ENCODE data around the gene LARP4B.

DNA sequence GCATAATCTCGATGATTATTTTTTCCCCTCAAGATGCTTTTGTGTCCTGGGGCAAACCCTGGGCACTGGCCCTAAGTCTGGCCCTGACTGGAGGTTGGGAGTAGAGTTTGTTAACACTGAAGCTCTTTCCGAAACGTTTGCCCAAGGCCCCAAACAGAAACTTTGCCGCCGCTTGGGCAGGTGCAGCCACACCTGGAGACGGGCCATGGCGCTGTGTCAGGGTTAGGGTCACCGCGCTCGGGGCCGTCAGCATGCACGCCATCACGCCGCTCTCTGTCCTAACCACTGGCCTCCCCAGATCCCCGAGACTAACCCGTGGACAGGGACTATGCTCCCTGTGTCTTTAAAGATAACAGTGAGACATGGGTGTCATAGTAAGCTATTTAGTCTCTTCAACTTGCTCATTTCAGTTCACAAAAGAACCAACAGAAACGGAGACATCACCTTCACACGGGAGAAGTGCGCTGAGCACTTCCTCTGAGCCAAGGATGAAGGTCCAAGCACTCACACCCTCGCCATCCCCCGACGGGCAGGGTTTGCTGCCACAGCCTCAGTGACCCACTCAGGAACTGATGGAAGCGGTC lies 156.8 kb downstream of the LARP4B start:
- no peak for TF ChIP-seq EZH2 (IDR thresholded peaks at IDR 0.05; ENCODE audit: low read length)
- TF ChIP-seq CTCF (optimal IDR thresholded peaks at IDR 0.05 in 1 of 3, IDR thresholded peaks at IDR 0.05 in 1 of 3, conservative IDR thresholded peaks at IDR 0.05 in 1 of 3; ENCODE audit: extremely low read depth in 1 of 3, insufficient read depth in 2 of 3, low read length in 3 of 3): no peak
